ENCODE results near the gene NET1.

Gene NET1

DNA sequence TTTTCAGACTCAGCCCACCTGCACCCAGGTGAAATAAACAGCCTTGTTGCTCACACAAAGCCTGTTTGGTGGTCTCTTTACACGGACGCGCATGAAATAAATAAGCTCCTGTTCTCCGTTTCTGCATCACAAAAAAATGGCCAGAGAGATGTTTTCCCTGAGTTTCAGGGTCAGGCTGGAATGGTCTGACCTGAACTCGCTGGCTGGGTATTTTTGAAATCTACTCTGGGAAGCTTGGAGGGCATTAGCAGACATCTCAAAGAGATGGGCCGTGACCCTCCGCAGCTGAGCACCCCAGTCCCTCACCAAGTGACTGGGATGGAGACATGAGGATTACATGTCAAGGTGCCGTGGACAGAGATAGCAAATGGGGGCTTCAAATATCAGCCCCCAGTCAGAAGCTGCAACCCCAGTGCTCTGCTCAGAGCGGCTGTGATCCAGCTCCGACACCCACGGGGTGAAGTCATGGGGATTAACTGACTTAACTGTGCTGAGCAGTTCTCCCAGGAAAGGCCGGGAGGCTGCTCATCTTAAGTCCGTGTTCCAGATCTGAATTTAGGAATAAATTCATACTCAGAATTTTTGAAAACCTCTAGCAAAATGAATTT is 64.7 kb downstream of the NET1 start:
- no peak overlapping the region for H3K27ac ChIP-seq
- TF ChIP-seq CTCF (conservative IDR thresholded peaks at IDR 0.05) = no peak

- no peak overlapping the region for H3K27ac ChIP-seq
- no peak for TF ChIP-seq CTCF (conservative IDR thresholded peaks at IDR 0.05)
Observed at GRCh38 chr10:5477948-5478693, 65.8 kb downstream of the NET1 start.

GRCh38 chr10:5478694-5479305 is 66.4 kb downstream of the NET1 start:
- H3K27ac ChIP-seq = no peak overlapping the region
- no peak for TF ChIP-seq CTCF (conservative IDR thresholded peaks at IDR 0.05)

DNA sequence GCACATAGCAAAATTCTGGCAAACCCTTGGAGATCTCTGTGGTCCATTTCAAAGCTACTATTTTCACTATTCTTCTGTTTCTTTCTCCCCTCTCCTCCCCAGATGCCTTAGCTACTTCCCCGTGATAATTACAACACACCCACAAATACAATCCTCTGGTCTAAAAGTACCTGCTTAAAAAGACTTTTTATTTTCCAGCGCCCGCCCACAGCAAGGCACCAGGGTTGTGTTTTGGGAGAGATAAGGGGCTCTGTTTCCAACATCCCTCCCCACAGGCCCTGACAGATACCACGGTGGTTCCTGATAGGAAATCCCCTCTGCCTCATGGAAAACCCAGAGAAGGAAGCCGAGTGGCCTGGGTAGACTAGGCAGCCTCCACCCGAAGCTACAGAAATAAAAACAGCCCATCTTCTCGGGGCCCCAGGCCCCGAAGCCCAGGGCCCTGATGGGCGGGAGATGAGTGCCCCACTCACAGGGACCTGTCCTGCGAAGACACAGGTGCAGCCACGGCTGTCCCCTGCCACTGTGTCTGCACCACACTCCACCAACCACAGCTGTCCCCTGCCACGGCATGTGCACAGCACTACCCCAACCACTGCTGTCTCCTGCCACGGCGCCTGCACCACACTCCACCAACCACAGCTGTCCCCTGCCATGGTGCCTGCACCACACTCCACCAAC is 67.3 kb downstream of the NET1 start:
- TF ChIP-seq CTCF (conservative IDR thresholded peaks at IDR 0.05) = no peak
- no peak overlapping the region for H3K27ac ChIP-seq

- no peak overlapping the region for H3K27ac ChIP-seq
- no peak for TF ChIP-seq CTCF (conservative IDR thresholded peaks at IDR 0.05)
Observed at GRCh38 chr10:5480162-5480941, 68.0 kb downstream of the NET1 start.

- no peak for TF ChIP-seq CTCF (conservative IDR thresholded peaks at IDR 0.05)
- no peak overlapping the region for H3K27ac ChIP-seq
Observed at GRCh38 chr10:5481121-5481520, 68.8 kb downstream of the NET1 start.

All from VCaP (cell line).